GM10266 (cell line): ENCODE data around the gene AFM.

Experiments used
- DNase-seq: peaks from one replicate; pipeline ENCODE4 v3.0.0; 2012; ENCODE audit errors: extremely low spot score
- TF ChIP-seq, protein P1 (sequence below): IDR thresholded peaks from 2 replicates; pipeline ENCODE4 v1.5.1; 2012; ENCODE audit warnings: mild to moderate bottlenecking, low read depth; ENCODE audit not compliant: control insufficient read depth, insufficient read depth; ENCODE audit errors: missing control alignments

AFM gene

DNA sequence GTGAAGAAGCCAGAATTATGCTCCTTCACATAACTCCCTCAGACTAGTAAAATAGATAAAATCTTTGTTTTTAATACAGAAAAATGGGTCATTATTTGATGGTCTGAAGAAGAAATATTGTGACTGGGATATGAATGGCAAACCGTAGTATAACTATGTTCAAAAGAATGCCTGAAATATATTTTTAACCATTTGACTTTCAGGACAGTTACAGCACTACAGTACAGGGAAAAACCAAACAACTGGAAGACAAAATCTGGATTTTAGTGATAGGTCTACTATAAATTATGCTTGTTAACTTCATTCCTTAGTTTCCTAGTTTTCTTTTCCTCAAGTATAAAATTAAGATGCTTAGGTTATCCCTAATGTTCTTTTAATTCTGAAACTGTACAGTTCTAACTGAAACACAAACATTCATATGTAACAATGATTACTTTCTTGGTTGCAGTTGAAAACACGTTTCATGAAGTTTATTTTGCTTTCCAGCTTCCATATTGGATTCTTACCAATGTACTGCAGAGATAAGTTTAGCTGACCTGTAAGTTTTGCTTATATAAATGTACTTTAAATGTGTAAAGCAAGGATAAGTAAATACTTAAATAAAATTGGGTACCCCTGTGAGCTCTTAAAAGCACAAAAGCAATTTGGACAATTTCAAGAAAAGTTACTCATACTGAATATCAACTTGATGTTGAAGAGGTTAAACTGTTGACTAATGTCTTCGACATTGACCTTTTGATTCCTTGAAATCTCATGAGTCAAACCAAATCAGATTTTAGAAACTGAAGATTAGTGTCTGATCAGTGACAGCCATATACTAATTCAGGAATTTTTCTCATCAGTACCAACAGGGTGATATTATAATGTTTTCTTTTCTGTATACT lies 44.6 kb upstream of the AFM start:
- DNase-seq, result no peak
- TF ChIP-seq, protein P1, sequence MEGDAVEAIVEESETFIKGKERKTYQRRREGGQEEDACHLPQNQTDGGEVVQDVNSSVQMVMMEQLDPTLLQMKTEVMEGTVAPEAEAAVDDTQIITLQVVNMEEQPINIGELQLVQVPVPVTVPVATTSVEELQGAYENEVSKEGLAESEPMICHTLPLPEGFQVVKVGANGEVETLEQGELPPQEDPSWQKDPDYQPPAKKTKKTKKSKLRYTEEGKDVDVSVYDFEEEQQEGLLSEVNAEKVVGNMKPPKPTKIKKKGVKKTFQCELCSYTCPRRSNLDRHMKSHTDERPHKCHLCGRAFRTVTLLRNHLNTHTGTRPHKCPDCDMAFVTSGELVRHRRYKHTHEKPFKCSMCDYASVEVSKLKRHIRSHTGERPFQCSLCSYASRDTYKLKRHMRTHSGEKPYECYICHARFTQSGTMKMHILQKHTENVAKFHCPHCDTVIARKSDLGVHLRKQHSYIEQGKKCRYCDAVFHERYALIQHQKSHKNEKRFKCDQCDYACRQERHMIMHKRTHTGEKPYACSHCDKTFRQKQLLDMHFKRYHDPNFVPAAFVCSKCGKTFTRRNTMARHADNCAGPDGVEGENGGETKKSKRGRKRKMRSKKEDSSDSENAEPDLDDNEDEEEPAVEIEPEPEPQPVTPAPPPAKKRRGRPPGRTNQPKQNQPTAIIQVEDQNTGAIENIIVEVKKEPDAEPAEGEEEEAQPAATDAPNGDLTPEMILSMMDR, result no peak

DNA sequence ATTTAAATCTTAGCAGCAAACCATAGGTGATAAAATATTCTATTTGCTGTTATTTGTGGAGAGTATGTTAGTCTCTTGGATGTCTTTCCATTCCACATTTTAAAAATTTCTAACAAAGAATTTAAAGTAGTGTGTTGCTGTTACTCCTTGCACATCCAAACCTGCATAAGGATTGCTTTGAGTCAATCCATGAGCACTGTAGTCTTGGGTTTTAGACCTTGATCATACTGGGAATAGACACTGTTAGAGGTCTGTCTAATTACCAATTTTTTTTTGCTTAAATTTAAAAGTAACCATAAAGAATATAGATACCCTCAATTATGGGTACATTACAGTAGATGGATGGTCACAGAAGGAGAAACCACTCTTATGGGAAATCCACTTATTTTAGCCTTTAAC lies 44.0 kb upstream of the AFM start:
- TF ChIP-seq, protein P1, result no peak
- DNase-seq, result no peak

DNA sequence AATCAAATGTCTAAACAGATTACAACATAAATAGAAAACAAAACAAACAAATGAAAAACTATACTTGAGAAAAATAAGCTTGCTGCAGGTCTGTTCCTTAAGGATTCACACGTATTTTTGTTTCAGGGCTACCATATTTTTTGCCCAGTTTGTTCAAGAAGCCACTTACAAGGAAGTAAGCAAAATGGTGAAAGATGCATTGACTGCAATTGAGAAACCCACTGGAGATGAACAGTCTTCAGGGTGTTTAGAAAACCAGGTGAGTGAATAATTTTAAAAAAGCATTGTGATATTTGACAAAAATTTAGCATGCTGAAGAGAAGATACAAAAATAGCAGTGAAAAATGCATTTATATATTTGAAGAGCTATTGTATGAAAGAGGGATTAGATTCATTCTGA lies 43.5 kb upstream of the AFM start:
- TF ChIP-seq, protein P1, result no peak
- DNase-seq, result no peak

DNA sequence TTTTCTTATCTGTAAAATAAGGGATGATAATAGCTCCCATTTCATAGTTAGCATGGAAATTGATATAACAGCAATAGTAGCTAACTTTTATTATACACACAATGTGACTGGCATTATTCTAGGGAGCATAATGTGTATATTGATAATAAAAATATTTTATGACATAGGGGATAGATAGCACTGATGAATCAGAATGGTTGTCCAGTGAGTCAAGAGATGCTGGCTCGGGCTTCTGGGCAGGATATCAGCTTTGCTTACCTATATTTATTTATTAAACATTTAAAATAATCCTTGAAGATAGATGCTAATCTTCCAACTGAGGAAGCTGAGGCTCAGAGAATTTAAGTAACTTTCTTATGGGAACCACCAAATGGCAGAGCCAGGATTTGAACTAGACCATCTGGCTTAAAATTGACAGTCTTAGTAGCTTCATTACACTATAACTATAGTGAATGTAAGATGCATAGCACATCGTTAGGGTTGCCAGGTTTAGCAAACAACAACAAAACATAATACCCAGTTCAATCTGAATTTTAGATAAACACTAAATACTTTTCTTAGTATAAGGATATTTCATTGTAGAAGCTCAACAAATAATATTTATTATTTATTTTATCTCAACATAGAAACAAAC lies 42.8 kb upstream of the AFM start:
- DNase-seq, result no peak
- TF ChIP-seq, protein P1, result no peak

DNA sequence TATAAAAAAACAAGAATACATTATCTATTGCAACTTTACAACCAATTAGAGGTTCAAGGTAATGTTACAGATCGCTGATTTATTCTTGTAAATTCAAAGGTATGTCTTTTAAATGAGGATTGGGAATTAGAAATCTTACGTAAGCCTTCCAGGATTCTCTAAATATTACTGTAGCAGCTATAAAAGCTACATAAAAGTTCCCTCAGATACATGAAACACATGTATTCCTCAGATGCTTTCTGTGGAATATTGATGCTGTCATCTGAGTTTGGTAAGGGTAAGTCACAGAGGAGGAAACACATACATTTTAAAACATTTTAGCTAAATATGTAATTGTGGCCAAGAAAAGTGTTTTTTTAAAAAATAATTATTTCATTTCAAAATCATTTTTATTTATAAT lies 42.1 kb upstream of the AFM start:
- TF ChIP-seq, protein P1, result no peak
- no peak for DNase-seq

DNA sequence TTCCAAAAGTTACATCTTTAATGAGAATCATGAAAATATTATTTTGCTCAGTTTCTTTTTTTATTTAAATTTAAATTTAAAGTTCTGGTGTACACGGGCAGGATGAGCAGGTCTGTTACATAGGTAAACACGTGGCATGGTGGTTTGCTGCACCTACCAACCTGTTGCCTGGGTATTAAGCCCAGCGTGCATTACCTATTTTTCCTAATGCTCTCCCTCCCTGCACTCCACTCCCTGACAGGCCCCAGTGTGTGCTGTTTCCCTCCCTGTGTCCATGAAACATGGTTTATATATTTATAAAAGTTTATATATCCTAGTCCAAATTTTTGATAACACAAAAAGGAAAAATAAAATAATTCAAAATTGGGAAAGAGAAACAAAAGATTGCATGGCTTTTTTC lies 41.6 kb upstream of the AFM start:
- no peak for DNase-seq
- TF ChIP-seq, protein P1, result no peak

DNA sequence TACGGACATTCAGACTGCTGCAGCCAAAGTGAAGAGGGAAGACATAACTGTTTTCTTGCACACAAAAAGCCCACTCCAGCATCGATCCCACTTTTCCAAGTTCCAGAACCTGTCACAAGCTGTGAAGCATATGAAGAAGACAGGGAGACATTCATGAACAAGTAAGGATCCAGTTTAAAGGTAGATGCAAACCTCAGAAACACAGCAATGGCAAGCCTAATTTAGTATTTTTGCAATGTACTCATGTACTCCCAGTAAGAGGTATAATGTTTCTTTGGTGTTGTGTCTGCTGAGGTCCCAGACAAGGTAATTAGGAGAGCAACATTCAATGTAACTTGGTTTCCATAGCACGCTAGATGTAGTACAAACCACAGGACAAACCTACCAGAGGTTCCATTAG lies 40.9 kb upstream of the AFM start:
- no peak for DNase-seq
- TF ChIP-seq, protein P1, result no peak
